NOMO-1 treated with dmso at 0.1 percent for 144 hours (cell line): ENCODE data around the gene CD244.
"Not testable (repeated sequence)": the region's sequence is repeated elsewhere in the genome, so short reads cannot be mapped to it uniquely, and the experiment has no call there.

Experiments
- DNase-seq: peaks from one replicate; lab custom pipeline; 2025; ENCODE audit not compliant: unreplicated experiment; lab: John Stamatoyannopoulos, UW

Gene CD244

DNA sequence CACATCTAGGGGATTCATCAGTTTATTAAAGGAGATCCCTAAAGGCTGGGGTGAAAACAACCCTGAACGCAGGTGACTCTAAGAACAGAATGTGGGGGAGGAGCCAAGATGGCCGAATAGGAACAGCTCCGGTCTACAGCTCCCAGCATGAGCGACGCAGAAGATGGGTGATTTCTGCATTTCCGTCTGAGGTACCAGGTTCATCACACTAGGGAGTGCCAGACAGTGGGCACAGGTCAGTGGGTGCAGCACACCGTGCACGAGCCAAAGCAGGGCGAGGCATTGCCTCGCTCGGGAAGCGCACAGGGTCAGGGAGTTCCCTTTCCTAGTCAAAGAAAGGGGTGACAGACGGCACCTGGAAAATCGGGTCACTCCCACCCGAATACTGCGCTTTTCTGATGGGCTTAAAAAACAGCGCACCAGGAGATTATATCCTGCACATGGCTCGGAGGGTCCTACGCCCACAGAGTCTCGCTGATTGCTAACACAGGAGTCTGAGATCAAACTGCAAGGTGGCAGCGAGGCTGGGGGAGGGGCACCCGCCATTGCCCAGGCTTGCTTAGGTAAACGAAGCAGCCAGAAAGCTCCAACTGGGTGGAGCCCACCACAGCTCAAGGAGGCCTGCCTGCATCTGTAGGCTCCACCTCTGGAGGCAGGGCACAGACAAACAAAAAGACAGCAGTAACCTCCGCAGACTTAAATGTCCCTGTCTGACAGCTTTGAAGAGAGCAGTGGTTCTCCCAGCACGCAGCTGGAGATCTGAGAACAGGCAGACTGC lies 79.5 kb downstream of the CD244 start:
- not testable (repeated sequence) for DNase-seq

- peak; percentile 53 for DNase-seq
Observed at GRCh38 chr1:160781914-160782689, 80.6 kb downstream of the CD244 start.

DNA sequence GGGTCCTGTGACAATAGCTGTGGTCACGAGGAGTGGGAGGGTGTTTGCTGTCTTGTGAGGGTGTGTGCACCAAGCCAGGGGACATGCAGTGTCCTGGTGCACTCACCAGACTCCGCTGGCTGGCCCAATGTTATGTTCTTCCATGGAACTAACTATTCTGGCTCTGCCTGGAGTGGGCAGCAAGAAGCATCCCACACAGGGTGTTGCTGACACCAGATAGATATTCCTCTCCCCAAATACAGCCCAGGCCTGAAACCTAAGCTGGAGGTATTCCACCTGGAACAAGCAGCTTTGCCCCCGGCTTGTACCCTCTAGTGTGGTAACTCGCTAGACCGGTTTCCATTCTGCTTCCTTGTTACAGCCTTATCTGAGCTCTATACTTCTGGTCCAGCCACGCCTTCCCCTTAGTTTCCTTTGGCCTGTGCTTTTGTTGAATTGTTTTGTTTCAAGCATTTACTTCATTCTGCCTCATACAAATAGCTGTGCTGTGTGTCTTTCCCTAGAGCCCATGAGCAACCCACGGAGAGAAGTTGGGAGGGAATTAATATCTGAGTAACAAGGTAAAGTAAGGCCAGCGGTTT lies 81.4 kb downstream of the CD244 start:
- DNase-seq = no peak

- DNase-seq = no peak
Observed at GRCh38 chr1:160780398-160780755, 82.3 kb downstream of the CD244 start.
